Measurements from ENCODE around the gene SPTBN1. TPM values are rescaled to one million over a fixed set of nuclear protein-coding genes. Genes with fewer than 3 reads are reported as not detected.

Gene SPTBN1
- total RNA-seq, 1 experiment from 2014 or later, result 262 TPM

DNA sequence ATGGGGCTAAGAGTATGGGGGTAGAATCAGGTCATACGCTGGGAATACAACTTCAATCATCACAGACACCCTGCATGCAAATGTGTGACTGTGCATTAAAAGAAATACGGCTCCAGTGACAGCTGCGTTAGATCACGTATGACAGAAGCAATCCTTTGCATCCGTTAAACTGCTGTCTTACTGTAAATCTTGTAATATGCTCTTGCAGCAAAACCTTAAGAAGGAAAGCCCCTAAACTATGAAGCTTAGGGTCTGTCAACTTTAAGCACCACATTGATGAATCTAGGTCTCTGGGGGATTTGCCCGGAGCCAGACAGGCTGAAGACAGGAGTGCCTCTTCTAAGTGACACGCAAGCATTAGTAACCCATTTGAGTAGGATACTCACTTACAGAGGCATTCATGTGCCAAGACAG is 182.7 kb downstream of the SPTBN1 start:
- ChIA-PET POLR2A (ENCODE audit: unreplicated experiment) (interaction anchor here (0.6 kb wide), 1 partner anchor 89 kb away, joined by 3 read pairs; no protein-coding TSS in a partner anchor), CTCF (no interaction called here)
- H3K79me2 ChIP-seq (ENCODE audit: low read depth), result no peaks in the 10 kb centered on the region
- TF ChIP-seq EZH2 (IDR thresholded peaks at IDR 0.05; ENCODE audit: low read depth), result no peak
- TF ChIP-seq, protein P1, sequence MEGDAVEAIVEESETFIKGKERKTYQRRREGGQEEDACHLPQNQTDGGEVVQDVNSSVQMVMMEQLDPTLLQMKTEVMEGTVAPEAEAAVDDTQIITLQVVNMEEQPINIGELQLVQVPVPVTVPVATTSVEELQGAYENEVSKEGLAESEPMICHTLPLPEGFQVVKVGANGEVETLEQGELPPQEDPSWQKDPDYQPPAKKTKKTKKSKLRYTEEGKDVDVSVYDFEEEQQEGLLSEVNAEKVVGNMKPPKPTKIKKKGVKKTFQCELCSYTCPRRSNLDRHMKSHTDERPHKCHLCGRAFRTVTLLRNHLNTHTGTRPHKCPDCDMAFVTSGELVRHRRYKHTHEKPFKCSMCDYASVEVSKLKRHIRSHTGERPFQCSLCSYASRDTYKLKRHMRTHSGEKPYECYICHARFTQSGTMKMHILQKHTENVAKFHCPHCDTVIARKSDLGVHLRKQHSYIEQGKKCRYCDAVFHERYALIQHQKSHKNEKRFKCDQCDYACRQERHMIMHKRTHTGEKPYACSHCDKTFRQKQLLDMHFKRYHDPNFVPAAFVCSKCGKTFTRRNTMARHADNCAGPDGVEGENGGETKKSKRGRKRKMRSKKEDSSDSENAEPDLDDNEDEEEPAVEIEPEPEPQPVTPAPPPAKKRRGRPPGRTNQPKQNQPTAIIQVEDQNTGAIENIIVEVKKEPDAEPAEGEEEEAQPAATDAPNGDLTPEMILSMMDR (conservative IDR thresholded peaks at IDR 0.05), result no peak
- peaks cover 37% of the 10 kb centered on the region for H3K36me3 ChIP-seq (ENCODE audit: low read depth)
- H3K4me2 ChIP-seq, result no peak overlapping the region
- H2AFZ ChIP-seq, result no peak overlapping the region
- H3K9me3 ChIP-seq (ENCODE audit: insufficient read depth, low read depth), result no peaks in the 10 kb centered on the region
- H3K4me1 ChIP-seq (replicated peaks; ENCODE audit: insufficient read depth), result no peaks in the 10 kb centered on the region
- no peak overlapping the region for H3K27ac ChIP-seq
- no peaks in the 10 kb centered on the region for H3K27me3 ChIP-seq (ENCODE audit: insufficient read depth, low read depth)
- no peak overlapping the region for H3K4me3 ChIP-seq
- no peaks in the 10 kb centered on the region for H4K20me1 ChIP-seq (ENCODE audit: insufficient read depth)
- no peaks in the 10 kb centered on the region for H3K9me2 ChIP-seq (ENCODE audit: insufficient read depth)
- intact Hi-C loops (cut with micrococcal nuclease; ENCODE audit: unreplicated experiment), result no loop called here
- BruUV-seq (replicated peaks), result no TSS peak
- H3F3A ChIP-seq (ENCODE audit: insufficient read depth, low read depth), result peaks cover 4% of the 10 kb centered on the region; the same call in 1 of the 2 replicates
- DNase-seq, result no peak

DNA sequence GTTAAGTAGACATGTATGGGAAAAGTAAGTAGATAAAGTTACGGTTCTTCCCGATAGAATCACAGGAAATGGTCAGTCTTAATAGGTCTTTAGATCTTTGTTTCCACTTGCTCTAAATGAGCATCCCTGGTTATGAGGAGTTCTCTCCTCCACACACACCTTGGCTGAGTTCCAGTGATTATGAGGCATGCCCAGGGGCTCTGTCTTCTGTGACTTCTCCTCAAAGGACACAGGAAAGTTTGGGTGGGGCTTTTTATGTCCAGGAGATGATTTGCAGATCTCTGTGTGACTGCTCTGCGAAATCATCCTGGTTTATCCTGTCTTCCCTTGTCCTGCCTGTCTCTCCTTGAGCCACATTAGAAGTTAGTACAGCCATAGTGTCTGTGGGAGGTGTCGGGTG is 183.5 kb downstream of the SPTBN1 start:
- Histone ChIP-seq H3K27ac (no peak overlapping the region), H2AFZ (no peak overlapping the region), H3K4me1 (replicated peaks; ENCODE audit: insufficient read depth) (no peaks in the 10 kb centered on the region), H3K4me2 (no peak overlapping the region), H4K20me1 (ENCODE audit: insufficient read depth) (no peaks in the 10 kb centered on the region), H3K9me3 (ENCODE audit: insufficient read depth, low read depth) (no peaks in the 10 kb centered on the region), H3F3A (ENCODE audit: insufficient read depth, low read depth) (peaks cover 6% of the 10 kb centered on the region; the same call in 1 of the 2 replicates), H3K4me3 (no peak overlapping the region), H3K36me3 (ENCODE audit: low read depth) (peaks cover 36% of the 10 kb centered on the region), H3K79me2 (ENCODE audit: low read depth) (no peaks in the 10 kb centered on the region), H3K9me2 (ENCODE audit: insufficient read depth) (no peaks in the 10 kb centered on the region), H3K27me3 (ENCODE audit: insufficient read depth, low read depth) (no peaks in the 10 kb centered on the region)
- ChIA-PET CTCF (no interaction called here), POLR2A (ENCODE audit: unreplicated experiment) (interaction anchor here (0.6 kb wide), 1 partner anchor 89 kb away, joined by 3 read pairs; no protein-coding TSS in a partner anchor)
- BruUV-seq (replicated peaks), result no TSS peak
- DNase-seq, result no peak
- TF ChIP-seq, protein P1 (conservative IDR thresholded peaks at IDR 0.05), result no peak
- no peak for TF ChIP-seq EZH2 (IDR thresholded peaks at IDR 0.05; ENCODE audit: low read depth)
- intact Hi-C loops (cut with micrococcal nuclease; ENCODE audit: unreplicated experiment), result no loop called here

DNA sequence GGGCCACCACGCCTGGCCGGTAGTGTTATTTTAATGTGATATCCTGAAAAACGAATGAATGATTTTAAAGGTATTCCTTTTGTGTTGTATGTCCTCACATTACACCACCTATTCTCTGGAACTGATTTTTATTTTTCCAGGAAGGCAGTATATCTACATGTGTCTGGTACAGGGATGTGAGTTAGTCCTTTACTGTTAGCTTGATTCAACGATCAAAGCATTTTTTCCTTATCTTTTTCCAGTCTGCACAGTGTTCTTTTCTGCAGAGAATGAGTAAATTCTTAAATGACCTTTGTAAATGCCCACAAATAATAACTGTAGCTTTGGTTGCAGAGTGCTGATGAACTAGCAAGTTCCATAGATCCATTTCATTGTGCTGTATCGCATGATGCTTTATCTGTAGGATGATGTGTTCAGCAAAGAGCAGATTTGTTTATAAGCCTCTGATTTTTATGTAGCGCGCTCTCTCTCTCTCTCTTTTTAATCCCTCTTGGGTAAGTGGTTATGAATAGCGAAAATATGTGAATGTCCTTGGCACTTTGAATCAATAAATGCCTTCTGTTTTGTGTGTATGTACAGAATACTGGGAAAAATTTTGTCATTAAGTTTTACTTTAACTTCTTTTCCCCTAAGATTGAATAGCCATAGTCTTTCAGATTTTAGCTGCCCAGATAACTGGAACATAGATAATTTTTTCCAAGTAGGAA is 184.9 kb downstream of the SPTBN1 start:
- Histone ChIP-seq H3K79me2 (ENCODE audit: low read depth) (no peaks in the 10 kb centered on the region), H4K20me1 (ENCODE audit: insufficient read depth) (no peaks in the 10 kb centered on the region), H3K9me2 (ENCODE audit: insufficient read depth) (no peaks in the 10 kb centered on the region), H3K27me3 (ENCODE audit: insufficient read depth, low read depth) (no peaks in the 10 kb centered on the region), H3K4me1 (replicated peaks; ENCODE audit: insufficient read depth) (no peaks in the 10 kb centered on the region), H3K4me3 (no peak overlapping the region), H3K36me3 (ENCODE audit: low read depth) (peaks cover 40% of the 10 kb centered on the region), H3K4me2 (no peak overlapping the region), H3F3A (ENCODE audit: insufficient read depth, low read depth) (peaks cover 3% of the 10 kb centered on the region; the same call in 1 of the 2 replicates), H2AFZ (no peak overlapping the region), H3K27ac (no peak overlapping the region), H3K9me3 (ENCODE audit: insufficient read depth, low read depth) (no peaks in the 10 kb centered on the region)
- no peak for DNase-seq
- no TSS peak for BruUV-seq (replicated peaks)
- ChIA-PET POLR2A (ENCODE audit: unreplicated experiment) (no interaction called here), CTCF (no interaction called here)
- TF ChIP-seq, protein P1 (conservative IDR thresholded peaks at IDR 0.05), result no peak
- no peak for TF ChIP-seq EZH2 (IDR thresholded peaks at IDR 0.05; ENCODE audit: low read depth)
- intact Hi-C loops (cut with micrococcal nuclease; ENCODE audit: unreplicated experiment), result no loop called here

All from PC-9 (cell line).